Heart right ventricle (tissue), 16 donors: ENCODE data around the gene SLC29A3. TPM values are rescaled to one million over a fixed set of nuclear protein-coding genes. Genes with fewer than 3 reads are reported as not detected.

Experiments
- ATAC-seq, 8 donors: fragments of 200-7000 bp; cut with Tn5 transposase; one replicate each; pipeline ENCODE4 v1.9.1; 2020; ENCODE audit warnings: mild to moderate bottlenecking in 8 of 8, moderate library complexity in 8 of 8, moderate number of reproducible peaks in 1 of 8
- DNase-seq, 2 donors: peaks; one replicate each; pipeline ENCODE4 v3.0.0-alpha.2; 2020
- H3K27ac ChIP-seq, 10 donors: fragments of 200-600 bp; sonication (generic) in 2 of 10; one replicate each; pipeline versions ENCODE4 v1.5.0 to v1.8.0; 2020 to 2022; ENCODE audit warnings: mild to moderate bottlenecking in 3 of 10
- H3K27me3 ChIP-seq, 7 donors: fragments of 200-600 bp; one replicate each; pipeline ENCODE4 v1.8.0; 2021 to 2022; ENCODE audit warnings: mild to moderate bottlenecking in 2 of 7
- H3K36me3 ChIP-seq, 9 donors: fragments of 200-600 bp; sonication (generic) in 1 of 9; one replicate each; pipeline versions ENCODE4 v1.5.0 to v1.8.0; 2020 to 2022; ENCODE audit warnings: mild to moderate bottlenecking in 2 of 9
- H3K4me1 ChIP-seq, 9 donors: fragments of 200-600 bp; sonication (generic) in 1 of 9; one replicate each; pipeline versions ENCODE4 v1.5.0 to v1.8.0; 2020 to 2022; ENCODE audit warnings: mild to moderate bottlenecking in 4 of 9
- H3K4me3 ChIP-seq, 10 donors: fragments of 200-600 bp; sonication (generic) in 2 of 10; one replicate each; pipeline versions ENCODE4 v1.5.0 to v1.8.0; 2020 to 2022; ENCODE audit warnings: mild to moderate bottlenecking in 7 of 10, moderate library complexity in 2 of 10
- H3K9me3 ChIP-seq, 11 donors: fragments of 200-600 bp in 10 of 11; sonication (generic) in 2 of 11; one replicate each; pipeline versions ENCODE4 v1.5.0 to v1.8.0; 2013 to 2022; ENCODE audit warnings: mild to moderate bottlenecking in 2 of 11, control low read depth in 1 of 11, moderate library complexity in 1 of 11
- CTCF ChIP-seq, 9 donors: fragments of 200-600 bp; sonication (generic) in 2 of 9; IDR thresholded peaks; one replicate each; pipeline versions ENCODE4 v1.5.0 to v1.8.0; 2021 to 2022; ENCODE audit warnings: antibody characterized with exemption in 9 of 9, mild to moderate bottlenecking in 5 of 9, moderate library complexity in 1 of 9
- WGBS, 2 donors: extraction: QIAGEN DNeasy Blood & Tissue Kit; methylation state at CpG; one replicate each; pipeline ENCODE4 v1.1.7; 2013; ENCODE audit warnings: inconsistent platforms in 1 of 2; 5-methylcytosine and 5-hydroxymethylcytosine counted together
- intact Hi-C, 10 donors: fragments of 100-400 bp; cut with DNase I; formaldehyde crosslinking; loops; one replicate each; pipeline versions ENCODE4 v1.11.1 to v1.14.2; 2022
- polyA plus RNA-seq, 2 donors: library from polyadenylated mRNA; stranded (reverse); fragments of 200-250 nt; gene quantifications; one replicate each; pipeline ENCODE4 v1.2.3, GENCODE V29; 2013
- total RNA-seq, 10 donors: library from RNA; stranded (reverse); fragmentation: NEBNext Ultra II Directional in 3 of 10; extraction: Animal tissue kit (Norgen Biotek cat#: 25700) in 3 of 10; gene quantifications; one replicate each; pipeline versions ENCODE4 v1.2.1 to v1.2.4, GENCODE V29; 2021 to 2023
- donor health status: Arrhythmogenic right ventricular cardiomyopathy.
- donor health status: ischemic (EF 13 %, LVEDD 7.1; RV severe dilation, severe dysfunction).
- donor health status: healthy with polysubstance abuse.
- donor health status: DM: no; HTN: yes; CAD: no.
- donor health status: DM: no; HTN: no; CAD: no.
- donor health status: ischemic (EF 25% LVEDD 6.9; RV normal size, moderate dysfunction).
- donor health status: ischemic (EF 25% LVEDD 5.7; RV mildly dilated, moderate dysfunction).
- donor health status: healthy.
- donor health status: DM: yes; HTN: yes; CAD: no.
- donor health status: Ischemic cardiomyopathy.
- donor health status: ischemic (EF 35%, LVEDD 5.7; RV mildly dilated, moderate dysfunction).
- donor health status: nonischemic (EF 11% LVEDD 7.7; RV severe dilation, severe dysfunction).
- donor health status: DM: yes; HTN: yes; CAD: no.
- donor health status: PGD.
- donor health status: ischemic (EF 29% LVEDD 5.4; RV normal size, mild dysfunction).
- donor health status: nonischemic (EF 23%, LVEDD 6.1; RV moderate dilation, normal function).

SLC29A3 gene
- total and polyA plus RNA-seq, 12 donors, result 0.89 to 3.5 (median 1.2) TPM

GRCh38 chr10:71392791-71393781 lies 74.0 kb downstream of the SLC29A3 start:
- WGBS, 2 donors, result 85 to 86% methylated on average over 16 of the region's 16 CpGs
- ATAC-seq, result no peak

GRCh38 chr10:71393841-71394475 lies 74.9 kb downstream of the SLC29A3 start:
- WGBS, 2 donors, result 91 to 94% methylated on average over 8 of the region's 8 CpGs
- Histone ChIP-seq H3K27me3 (peaks cover 0 to 49% (median 16%) of the 10 kb centered on the region in 7 donors), H3K9me3 (no peaks in the 10 kb centered on the region), H3K27ac (no peak overlapping the region), H3K36me3 (no peaks in the 10 kb centered on the region), H3K4me3 (no peak overlapping the region), H3K4me1 (peaks cover 5 to 21% (median 15%) of the 10 kb centered on the region in 9 donors)
- intact Hi-C loops, result loop anchor here in 5 of 10 donors (2.0 to 10.0 kb wide), 8 partner anchors 89 to 501 kb away; no protein-coding TSS in a partner anchor
- TF ChIP-seq CTCF (IDR thresholded peaks at IDR 0.05), result no peak
- no peak for DNase-seq
- no peak for ATAC-seq

More at GRCh38 chr10:71392791-71393781, 74.0 kb downstream of the SLC29A3 start:
- Histone ChIP-seq H3K27ac (no peak overlapping the region), H3K9me3 (no peaks in the 10 kb centered on the region), H3K27me3 (peaks cover 0 to 40% (median 10%) of the 10 kb centered on the region in 7 donors), H3K36me3 (no peaks in the 10 kb centered on the region), H3K4me3 (no peak overlapping the region), H3K4me1 (peaks cover 5 to 15% (median 10%) of the 10 kb centered on the region in 9 donors)
- intact Hi-C loops, result loop anchor here in 5 of 10 donors (5.0 to 10.0 kb wide), 6 partner anchors 92 to 502 kb away; no protein-coding TSS in a partner anchor
- TF ChIP-seq CTCF (IDR thresholded peaks at IDR 0.05), result no peak
- DNase-seq, result no peak

- WGBS, 2 donors, result 92 to 96% methylated on average over 11 of the region's 11 CpGs
- Histone ChIP-seq H3K36me3 (no peaks in the 10 kb centered on the region), H3K9me3 (no peaks in the 10 kb centered on the region), H3K4me3 (no peak overlapping the region), H3K4me1 (peaks cover 5 to 27% (median 15%) of the 10 kb centered on the region in 9 donors), H3K27ac (no peak overlapping the region), H3K27me3 (peaks cover 0 to 59% (median 27%) of the 10 kb centered on the region in 7 donors)
- DNase-seq (no peak), ATAC-seq (no peak)
- intact Hi-C loops, result loop anchor here in 9 of 10 donors (2.0 to 10.0 kb wide), 16 partner anchors 78 to 500 kb away; partner anchors contain the start of gene SLC29A3 (in 1 of the 9)
- TF ChIP-seq CTCF (IDR thresholded peaks at IDR 0.05), result no peak
Measured at GRCh38 chr10:71394926-71395562, 76.0 kb downstream of the SLC29A3 start.
